Urinary bladder (tissue), 4 donors: ENCODE measurements around the gene SMIM35. TPM values are rescaled to one million over a fixed set of nuclear protein-coding genes. Genes with fewer than 3 reads are reported as not detected.

Experiments used
- DNase-seq: peaks from one replicate; pipeline ENCODE4 v3.0.0-alpha.2; 2015; ENCODE audit errors: extremely low spot score
- H3K27ac ChIP-seq: one replicate; pipeline ENCODE4 v1.5.1; 2013; ENCODE audit warnings: low read depth, mild to moderate bottlenecking, moderate library complexity
- H3K36me3 ChIP-seq: one replicate; pipeline ENCODE4 v1.6.1; 2013; ENCODE audit warnings: mild to moderate bottlenecking, moderate library complexity; ENCODE audit not compliant: insufficient read depth
- H3K4me1 ChIP-seq: one replicate; pipeline ENCODE4 v1.6.1; 2013; ENCODE audit warnings: mild to moderate bottlenecking, moderate library complexity; ENCODE audit not compliant: insufficient read depth
- H3K4me3 ChIP-seq: one replicate; pipeline ENCODE4 v1.5.1; 2013; ENCODE audit warnings: low read depth, low read length
- WGBS: extraction: QIAGEN DNeasy Blood & Tissue Kit; methylation state at CpG from one replicate; pipeline ENCODE4 v1.1.7; 2013; 5-methylcytosine and 5-hydroxymethylcytosine counted together
- polyA plus RNA-seq: library from polyadenylated mRNA; stranded (reverse); fragments of 200-250 nt; gene quantifications from one replicate; pipeline ENCODE4 v1.2.3, GENCODE V29; 2013
- total RNA-seq: library from RNA; depleted of rRNA; stranded (reverse); fragments of >200 nt; gene quantifications from one replicate; pipeline ENCODE4 v1.2.3, GENCODE V29; 2014
- donor health status: healthy with polysubstance abuse.
- donor health status: healthy.

The SMIM35 gene
- not detected for total RNA-seq
- polyA plus RNA-seq: 0.03 TPM

- Histone ChIP-seq H3K4me1 (no peaks in the 10 kb centered on the region), H3K36me3 (no peaks in the 10 kb centered on the region), H3K4me3 (no peak within 1 kb of the TSS), H3K27ac (no peak within 1 kb of the TSS)
- WGBS: 69% methylated on average over 5 of the region's 5 CpGs
- no peak for DNase-seq
Observed at GRCh38 chr11:118086913-118087768, at the start of gene SMIM35. Gene SMIM35, minus strand, starts transcription at chr11:118086963. Its CDS starts 206 bp downstream, at chr11:118086757.

GRCh38 chr11:118136341-118136740 is 49.6 kb upstream of the SMIM35 start:
- Histone ChIP-seq H3K36me3 (no peaks in the 10 kb centered on the region), H3K27ac (no peak overlapping the region), H3K4me3 (no peak overlapping the region), H3K4me1 (no peaks in the 10 kb centered on the region)
- 77% methylated on average over 2 of the region's 2 CpGs for WGBS
- no peak for DNase-seq

DNA sequence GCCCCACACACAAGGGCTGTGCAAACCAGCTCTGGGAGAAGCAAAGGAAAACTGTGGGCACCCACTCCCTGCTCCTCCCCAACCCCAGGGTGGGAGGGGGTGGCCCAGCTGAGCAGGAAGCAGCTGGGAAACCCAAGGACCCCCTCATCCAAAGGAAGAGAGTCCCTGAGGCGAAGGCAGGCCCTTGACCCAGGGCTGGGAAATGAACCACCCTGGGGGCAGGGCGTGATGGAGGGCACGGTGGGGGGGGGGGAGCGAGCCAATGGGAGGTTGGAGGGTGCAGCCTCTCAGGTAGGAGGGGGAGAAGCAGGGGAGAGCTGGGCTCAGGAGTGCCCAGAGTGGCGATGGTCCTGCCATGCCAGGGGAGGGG is 49.0 kb upstream of the SMIM35 start:
- no peak overlapping the region for H3K4me3 ChIP-seq
- no peak for DNase-seq
- no peak overlapping the region for H3K27ac ChIP-seq
- WGBS: 86% methylated on average over 5 of the region's 5 CpGs
- no peaks in the 10 kb centered on the region for H3K4me1 ChIP-seq
- no peaks in the 10 kb centered on the region for H3K36me3 ChIP-seq

DNA sequence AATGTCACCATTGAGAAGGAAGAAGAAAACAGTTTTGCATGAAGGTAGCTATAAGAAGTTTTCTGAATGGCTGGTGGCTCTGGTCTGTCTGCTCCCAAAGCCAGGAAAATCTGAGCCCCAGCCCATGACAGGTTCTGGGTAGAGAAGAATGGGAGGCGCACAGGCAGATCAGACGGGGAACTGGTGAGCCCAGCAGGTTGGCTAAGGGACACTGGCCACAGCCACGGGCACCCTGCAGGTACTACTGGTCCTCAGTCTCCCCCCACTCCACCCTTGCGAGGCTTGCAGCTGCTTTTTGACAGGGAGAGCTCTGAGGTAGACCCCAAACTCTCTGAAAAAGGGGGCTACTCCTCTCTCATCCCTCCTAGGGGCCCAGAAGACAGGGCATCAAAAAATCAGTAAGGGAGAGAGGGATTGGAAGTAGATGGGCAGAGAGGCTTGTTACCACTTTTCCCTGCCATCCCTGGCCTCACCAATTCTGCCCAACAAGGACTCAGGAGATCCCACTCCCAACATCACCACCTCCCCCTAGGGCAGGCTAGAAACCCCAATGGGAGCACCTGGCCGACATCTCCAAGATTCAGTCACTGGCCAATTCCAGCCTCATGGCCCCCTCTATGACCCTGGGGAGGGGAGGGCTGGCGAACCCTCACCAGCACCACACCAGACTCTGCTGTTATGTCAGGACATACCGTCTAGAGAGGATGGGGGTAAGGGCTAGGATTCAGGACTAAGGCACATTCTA is 48.5 kb upstream of the SMIM35 start:
- Histone ChIP-seq H3K36me3 (no peaks in the 10 kb centered on the region), H3K27ac (no peak overlapping the region), H3K4me3 (no peak overlapping the region), H3K4me1 (no peaks in the 10 kb centered on the region)
- 78% methylated on average over 7 of the region's 7 CpGs for whole genome bisulfite sequencing
- no peak for DNase-seq

GRCh38 chr11:118133816-118134215 is 47.1 kb upstream of the SMIM35 start:
- H3K36me3 ChIP-seq: no peaks in the 10 kb centered on the region
- DNase-seq: no peak
- 85% methylated on average over 10 of the region's 10 CpGs for WGBS

DNA sequence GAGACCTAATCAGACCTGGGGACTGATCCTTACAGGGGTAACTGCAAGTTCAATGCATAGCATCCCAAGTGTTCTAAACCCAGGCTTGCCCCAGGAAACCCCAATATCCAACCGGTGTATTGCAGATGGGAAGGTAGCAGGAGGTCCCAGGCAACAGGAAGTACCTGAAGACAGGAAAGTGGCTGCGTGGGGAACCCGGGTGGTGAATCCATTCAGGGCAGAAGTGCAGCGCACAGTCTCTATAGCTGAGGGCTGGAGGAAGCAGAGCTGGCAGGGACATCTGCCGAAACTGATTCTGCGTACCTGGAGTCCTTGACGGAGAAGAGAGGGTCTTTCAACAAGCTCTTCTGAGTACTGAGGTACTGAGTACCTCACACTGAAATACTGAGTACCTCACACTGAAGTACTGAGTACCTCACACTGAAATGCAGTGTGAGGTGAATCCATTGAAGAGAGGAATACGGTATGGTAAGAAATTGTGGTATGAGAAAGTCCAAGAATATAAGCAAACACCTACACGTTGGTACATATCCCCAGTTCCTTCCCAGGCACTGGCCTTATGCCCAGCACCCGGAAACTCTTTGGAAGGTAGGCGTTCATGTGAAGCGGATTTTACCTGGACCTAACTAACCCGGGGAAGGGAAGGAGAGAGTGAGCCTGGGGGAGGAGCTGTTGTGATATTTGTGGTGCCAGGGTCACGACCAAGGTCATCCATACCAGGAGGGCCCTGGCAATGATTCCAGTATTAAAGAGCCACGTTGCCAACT is 45.8 kb upstream of the SMIM35 start:
- DNase-seq: no peak
- H3K27ac ChIP-seq: no peak overlapping the region
- 84% methylated on average over 15 of the region's 15 CpGs for WGBS
- no peak overlapping the region for H3K4me3 ChIP-seq
- no peaks in the 10 kb centered on the region for H3K36me3 ChIP-seq
- H3K4me1 ChIP-seq: no peaks in the 10 kb centered on the region

More at GRCh38 chr11:118133816-118134215, 47.1 kb upstream of the SMIM35 start:
- Histone ChIP-seq H3K27ac (no peak overlapping the region), H3K4me3 (no peak overlapping the region), H3K4me1 (no peaks in the 10 kb centered on the region)

DNA sequence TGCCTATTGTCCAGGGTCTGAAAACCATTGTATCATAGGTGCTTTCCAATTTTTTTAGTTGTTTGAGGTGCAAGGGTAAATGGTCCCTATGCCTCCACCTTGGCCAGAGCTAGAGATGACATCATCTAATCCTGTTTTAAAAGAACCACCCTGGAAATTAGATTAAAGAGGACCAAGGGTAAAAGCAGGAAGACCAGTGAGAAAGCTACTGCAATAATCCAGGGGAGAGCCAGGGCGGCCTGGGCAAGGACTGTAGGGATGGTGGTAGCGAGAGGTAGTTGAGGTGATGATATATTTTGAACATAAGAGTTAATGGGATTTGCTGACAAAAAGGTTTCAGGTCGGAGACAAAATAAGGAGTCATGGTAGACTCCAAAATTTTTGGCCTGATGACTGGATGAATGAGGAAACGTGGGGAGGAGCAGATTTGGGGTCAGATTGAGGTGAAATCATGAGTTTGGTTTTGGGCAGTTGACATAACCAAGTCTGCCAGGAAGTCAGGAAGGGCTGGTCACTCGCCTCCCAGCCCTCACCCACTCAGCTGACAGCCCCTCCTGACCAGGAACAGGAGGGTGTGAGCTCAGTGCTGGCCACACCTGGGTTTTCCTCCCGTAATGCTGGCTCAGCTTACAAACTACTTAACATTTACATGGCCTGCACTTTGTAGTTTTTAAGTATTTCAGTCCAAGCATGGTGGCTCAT is 42.9 kb upstream of the SMIM35 start:
- Histone ChIP-seq H3K4me1 (no peaks in the 10 kb centered on the region), H3K4me3 (no peak overlapping the region), H3K27ac (no peak overlapping the region), H3K36me3 (no peaks in the 10 kb centered on the region)
- DNase-seq: no peak
- WGBS: 65% methylated on average over 6 of the region's 6 CpGs

DNA sequence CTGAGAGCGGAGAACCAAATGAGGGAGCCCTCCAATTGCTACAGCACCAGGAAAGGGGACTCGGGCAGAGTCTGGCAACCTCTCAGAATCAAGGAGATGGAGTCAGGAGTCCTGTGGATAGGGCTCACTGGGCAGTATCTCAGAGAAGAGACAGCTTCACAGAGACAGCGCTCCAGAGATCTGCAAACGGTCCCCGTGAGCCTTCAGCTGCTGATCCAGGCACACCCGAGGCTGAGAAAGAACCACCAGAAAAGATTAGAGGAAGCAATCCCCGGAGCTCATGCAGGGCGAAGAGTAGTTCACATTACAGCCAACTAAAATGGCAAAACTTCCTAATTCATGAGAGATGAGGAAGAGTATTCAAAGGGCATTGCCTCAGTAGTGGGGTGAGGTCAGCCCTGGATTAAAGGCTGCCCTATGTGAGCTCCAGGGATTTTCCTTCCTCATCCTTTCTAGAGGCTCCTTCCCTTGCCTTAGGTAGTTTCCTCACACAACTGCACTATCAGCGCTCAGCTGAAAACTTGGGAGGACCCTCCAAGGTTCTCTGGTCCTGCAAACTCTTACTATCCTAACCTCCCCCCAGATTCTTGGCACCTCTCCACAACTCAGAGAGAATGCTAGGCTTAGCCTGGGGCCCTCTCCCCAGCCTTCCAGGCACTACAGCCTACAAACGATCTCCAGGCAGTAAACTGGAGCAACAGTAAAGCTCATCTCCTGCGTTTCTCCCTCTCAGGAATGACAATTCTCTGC is 42.1 kb upstream of the SMIM35 start:
- WGBS: 43% methylated on average over 11 of the region's 11 CpGs
- H3K4me1 ChIP-seq: no peaks in the 10 kb centered on the region
- no peaks in the 10 kb centered on the region for H3K36me3 ChIP-seq
- DNase-seq: peak; percentile 45
- no peak overlapping the region for H3K4me3 ChIP-seq
- no peak overlapping the region for H3K27ac ChIP-seq

GRCh38 chr11:118128310-118128709 is 41.5 kb upstream of the SMIM35 start:
- no peak for DNase-seq
- H3K27ac ChIP-seq: no peak overlapping the region
- 40% methylated on average over 4 of the region's 4 CpGs for WGBS
- H3K4me1 ChIP-seq: no peaks in the 10 kb centered on the region
- H3K36me3 ChIP-seq: no peaks in the 10 kb centered on the region
- H3K4me3 ChIP-seq: no peak overlapping the region

DNA sequence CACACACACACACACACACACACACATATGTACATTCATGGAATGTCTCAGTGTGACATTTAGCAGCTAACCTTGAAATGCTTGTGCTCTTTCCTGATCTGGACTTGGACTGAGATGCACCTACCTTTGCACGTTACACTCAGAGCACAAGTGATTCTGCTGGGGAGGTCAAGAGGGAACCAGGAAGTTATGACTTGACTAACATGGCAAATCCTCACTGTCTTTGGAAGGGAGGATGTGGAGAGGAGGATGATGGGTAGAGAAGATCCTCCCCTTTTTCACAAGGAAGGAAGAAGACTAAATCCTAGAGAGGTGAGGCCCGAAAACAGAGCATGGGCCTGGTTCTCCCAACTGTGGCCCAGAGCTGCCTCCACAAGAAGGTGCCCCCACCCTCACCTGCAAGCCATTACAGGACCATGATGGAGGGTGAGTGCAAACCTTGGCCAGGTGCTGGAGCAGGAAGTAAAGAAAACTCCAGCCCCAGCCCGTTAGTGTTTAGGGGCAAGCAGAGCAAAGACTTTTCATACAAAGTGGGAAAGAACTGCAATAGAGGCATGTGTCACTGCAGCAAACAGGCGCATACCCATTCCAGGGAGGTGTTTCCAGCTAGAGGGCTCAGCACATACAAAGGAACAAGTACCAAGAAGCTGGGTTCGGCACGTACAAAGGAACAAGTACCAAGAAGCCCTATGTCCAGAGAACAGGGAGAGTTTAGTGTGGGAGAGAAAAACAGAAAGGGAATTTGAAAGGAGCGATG is 39.5 kb upstream of the SMIM35 start:
- 87% methylated on average over 7 of the region's 7 CpGs for WGBS
- Histone ChIP-seq H3K36me3 (no peaks in the 10 kb centered on the region), H3K4me1 (no peaks in the 10 kb centered on the region), H3K27ac (no peak overlapping the region), H3K4me3 (no peak overlapping the region)
- no peak for DNase-seq

DNA sequence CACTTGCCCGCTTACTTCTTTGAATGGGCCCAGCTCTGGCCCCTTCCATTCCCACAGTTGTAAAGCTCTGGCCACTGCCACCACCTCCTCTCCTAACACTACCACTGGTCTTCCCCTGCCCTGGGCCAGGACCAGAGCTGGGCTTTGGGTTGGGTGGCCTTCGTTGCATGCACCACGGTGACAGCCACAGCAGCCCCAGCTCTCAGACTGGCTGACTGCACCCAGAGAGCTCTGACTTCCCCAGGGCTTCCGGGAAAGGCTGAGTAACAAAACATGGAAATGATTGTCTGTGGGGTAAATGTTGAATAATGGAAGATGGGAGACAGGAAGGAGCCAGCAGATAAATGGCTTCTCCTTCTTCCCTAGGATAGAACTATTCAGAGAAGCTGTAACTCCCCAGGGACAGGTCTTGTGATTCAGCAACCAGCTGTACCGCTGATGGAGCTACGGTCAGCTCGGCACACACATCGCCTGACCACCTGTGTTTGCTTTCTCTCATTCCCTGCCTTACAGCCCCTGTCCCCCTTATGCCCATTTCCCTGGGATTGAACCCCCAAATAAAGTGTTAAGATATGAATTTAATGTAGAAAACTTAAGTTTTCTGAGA is 38.3 kb upstream of the SMIM35 start:
- H3K36me3 ChIP-seq: no peaks in the 10 kb centered on the region
- WGBS: 82% methylated on average over 8 of the region's 8 CpGs
- no peak for DNase-seq
- H3K4me1 ChIP-seq: no peaks in the 10 kb centered on the region
- H3K27ac ChIP-seq: no peak overlapping the region
- no peak overlapping the region for H3K4me3 ChIP-seq

DNA sequence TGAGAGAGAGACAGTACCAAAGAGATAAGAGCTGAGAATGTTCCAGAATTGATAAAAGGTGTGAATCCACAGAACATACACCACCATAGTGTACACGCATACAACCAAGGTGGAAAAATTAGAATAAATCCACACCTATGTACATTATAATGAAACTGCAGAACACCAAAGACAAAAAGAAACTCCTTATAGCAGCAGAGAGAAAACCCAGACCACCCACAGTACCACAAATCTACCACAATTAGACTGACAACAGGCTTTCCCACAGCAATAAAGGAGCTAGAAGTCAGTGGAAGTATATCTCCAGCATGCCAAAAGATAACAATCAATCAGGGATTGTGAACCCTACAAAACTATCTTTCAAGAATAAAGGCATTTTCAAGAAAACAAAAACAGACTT is 34.0 kb upstream of the SMIM35 start:
- no peak for DNase-seq
- no peak overlapping the region for H3K27ac ChIP-seq
- H3K36me3 ChIP-seq: no peaks in the 10 kb centered on the region
- 95% methylated on average over 1 of the region's 1 CpG for WGBS
- no peaks in the 10 kb centered on the region for H3K4me1 ChIP-seq
- H3K4me3 ChIP-seq: no peak overlapping the region
